ENCODE measurements around the gene ARMC10. TPM values are rescaled to one million over a fixed set of nuclear protein-coding genes. Genes with fewer than 3 reads are reported as not detected.
A peak's percentile ranks its signal among the peaks of the same experiment; 100 is the strongest.
"Not testable (repeated sequence)": the region's sequence is repeated elsewhere in the genome, so short reads cannot be mapped to it uniquely, and the experiment has no call there.

The ARMC10 gene
- total and polyA plus RNA-seq, 9 of the 15 experiments (the other 6 are each of a cell fraction or from before 2014, with no cell fraction given): 17.0 to 113 (median 72.6) TPM

DNA sequence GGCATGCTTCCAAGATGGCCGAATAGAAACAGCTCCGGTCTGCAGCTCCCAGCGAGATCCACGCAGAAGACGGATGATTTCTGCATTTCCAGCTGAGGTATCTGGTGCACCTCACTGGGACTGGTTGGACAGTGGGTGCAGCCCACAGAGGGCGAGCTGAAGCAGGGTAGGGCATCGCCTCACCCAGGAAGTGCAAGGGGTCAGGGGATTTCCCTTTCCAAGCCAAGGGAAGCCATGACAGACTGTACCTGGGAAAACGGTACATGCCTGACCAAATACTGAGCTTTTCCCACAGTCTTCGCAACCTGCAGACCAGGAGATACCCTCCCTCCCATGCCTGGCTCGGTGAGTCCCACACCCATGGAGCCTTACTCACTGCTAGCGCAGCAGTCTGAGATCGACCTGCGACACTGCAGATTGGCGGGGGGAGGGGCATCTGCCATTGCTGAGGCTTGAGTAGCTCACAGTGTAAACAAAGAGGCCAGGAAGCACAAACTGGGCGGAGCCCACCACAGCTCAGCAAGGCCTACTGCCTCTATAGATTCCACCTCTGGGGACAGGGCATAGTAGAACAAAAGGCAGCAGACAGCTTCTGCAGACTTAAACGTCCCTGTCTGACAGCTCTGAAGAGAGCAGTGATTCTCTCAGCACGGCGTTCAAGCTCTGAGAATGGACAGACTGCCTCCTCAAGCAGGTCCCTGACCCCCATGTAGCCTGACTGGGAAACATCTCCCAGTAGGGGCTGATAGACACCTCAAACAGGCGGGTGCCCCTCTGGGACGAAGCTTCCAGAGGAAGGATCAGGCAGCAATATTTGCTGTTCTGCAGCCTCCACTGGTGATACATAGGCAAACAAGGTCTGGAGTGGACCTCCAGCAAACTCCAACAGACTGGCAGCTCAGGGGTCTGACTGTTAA is 36.9 kb upstream of the ARMC10 start (continued):
- TF ChIP-seq NR4A1 (CRISPR knock-in tag; IDR thresholded peaks at IDR 0.05); NR2C2 (CRISPR knock-in tag; IDR thresholded peaks at IDR 0.05); ATF1 (CRISPR knock-in tag; IDR thresholded peaks at IDR 0.05); FOXM1 (IDR thresholded peaks at IDR 0.05; ENCODE audit: low read depth): not testable (repeated sequence)
- TF ChIP-seq NR4A1 (tag; IDR thresholded peaks at IDR 0.05) (peak; percentile 87), NR2C2 (tag; IDR thresholded peaks at IDR 0.05) (peak; percentile 73), POLR2B (IDR thresholded peaks at IDR 0.05; ENCODE audit: low read depth, partially characterized antibody) (peak; percentile 85), HDAC2 (IDR thresholded peaks at IDR 0.05) (peak; percentile 49), EP400 (IDR thresholded peaks at IDR 0.05) (peak; percentile 86), RAD21 (CRISPR knock-in tag; conservative IDR thresholded peaks at IDR 0.05 in 1 of 2, IDR thresholded peaks at IDR 0.05 in 1 of 2) (peak in 1 of 2 experiments; percentile 23; a peak in 2 of 4 replicates), GATA2 (CRISPR knock-in tag; IDR thresholded peaks at IDR 0.05) (peak; percentile 48; the same call in 1 of the 2 replicates), FOSL1 (tag; conservative IDR thresholded peaks at IDR 0.05) (0 out of 2 replicates have a peak, but pooled peaks have one; percentile 18), ATF1 (tag; IDR thresholded peaks at IDR 0.05) (peak; percentile 77), POLR2G (IDR thresholded peaks at IDR 0.05; ENCODE audit: low read depth, low read length) (peak; percentile 70), RCOR1 (IDR thresholded peaks at IDR 0.05; ENCODE audit: borderline replicate concordance in 1 of 2, low read depth in 2 of 2, low read length in 2 of 2) (peak in 1 of 2 experiments; percentile 60; a peak in 1 of 4 replicates), NRF1 (conservative IDR thresholded peaks at IDR 0.05 in 1 of 2, IDR thresholded peaks at IDR 0.05 in 1 of 2) (peak; percentile 77 to 82), FOXM1 (CRISPR knock-in tag; IDR thresholded peaks at IDR 0.05; ENCODE audit: low read depth) (peak; percentile 54; the same call in 1 of the 2 replicates), DPF2 (IDR thresholded peaks at IDR 0.05) (peak; percentile 82)
- TF ChIP-seq, protein P1, sequence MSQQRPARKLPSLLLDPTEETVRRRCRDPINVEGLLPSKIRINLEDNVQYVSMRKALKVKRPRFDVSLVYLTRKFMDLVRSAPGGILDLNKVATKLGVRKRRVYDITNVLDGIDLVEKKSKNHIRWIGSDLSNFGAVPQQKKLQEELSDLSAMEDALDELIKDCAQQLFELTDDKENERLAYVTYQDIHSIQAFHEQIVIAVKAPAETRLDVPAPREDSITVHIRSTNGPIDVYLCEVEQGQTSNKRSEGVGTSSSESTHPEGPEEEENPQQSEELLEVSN (IDR thresholded peaks at IDR 0.05; ENCODE audit: borderline replicate concordance in 1 of 2, extremely low read depth in 1 of 2, insufficient read depth in 1 of 2, insufficient read length in 1 of 2, low read depth in 1 of 2, low read length in 1 of 2, poor library complexity in 1 of 2, severe bottlenecking in 1 of 2): peak in 1 of 2 experiments; percentile 44
- TF ChIP-seq, protein P2, sequence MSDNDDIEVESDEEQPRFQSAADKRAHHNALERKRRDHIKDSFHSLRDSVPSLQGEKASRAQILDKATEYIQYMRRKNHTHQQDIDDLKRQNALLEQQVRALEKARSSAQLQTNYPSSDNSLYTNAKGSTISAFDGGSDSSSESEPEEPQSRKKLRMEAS (CRISPR knock-in tag; IDR thresholded peaks at IDR 0.05): peak; percentile 5; the same call in 1 of the 2 replicates
- TF ChIP-seq, protein P3, sequence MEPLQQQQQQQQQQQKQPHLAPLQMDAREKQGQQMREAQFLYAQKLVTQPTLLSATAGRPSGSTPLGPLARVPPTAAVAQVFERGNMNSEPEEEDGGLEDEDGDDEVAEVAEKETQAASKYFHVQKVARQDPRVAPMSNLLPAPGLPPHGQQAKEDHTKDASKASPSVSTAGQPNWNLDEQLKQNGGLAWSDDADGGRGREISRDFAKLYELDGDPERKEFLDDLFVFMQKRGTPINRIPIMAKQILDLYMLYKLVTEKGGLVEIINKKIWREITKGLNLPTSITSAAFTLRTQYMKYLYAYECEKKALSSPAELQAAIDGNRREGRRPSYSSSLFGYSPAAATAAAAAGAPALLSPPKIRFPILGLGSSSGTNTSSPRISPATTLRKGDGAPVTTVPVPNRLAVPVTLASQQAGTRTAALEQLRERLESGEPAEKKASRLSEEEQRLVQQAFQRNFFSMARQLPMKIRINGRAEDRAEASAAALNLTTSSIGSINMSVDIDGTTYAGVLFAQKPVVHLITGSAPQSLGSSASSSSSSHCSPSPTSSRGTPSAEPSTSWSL (CRISPR knock-in tag; IDR thresholded peaks at IDR 0.05; ENCODE audit: borderline replicate concordance): 0 out of 2 replicates have a peak, but pooled peaks have one; percentile 62
- TF ChIP-seq, protein P4, sequence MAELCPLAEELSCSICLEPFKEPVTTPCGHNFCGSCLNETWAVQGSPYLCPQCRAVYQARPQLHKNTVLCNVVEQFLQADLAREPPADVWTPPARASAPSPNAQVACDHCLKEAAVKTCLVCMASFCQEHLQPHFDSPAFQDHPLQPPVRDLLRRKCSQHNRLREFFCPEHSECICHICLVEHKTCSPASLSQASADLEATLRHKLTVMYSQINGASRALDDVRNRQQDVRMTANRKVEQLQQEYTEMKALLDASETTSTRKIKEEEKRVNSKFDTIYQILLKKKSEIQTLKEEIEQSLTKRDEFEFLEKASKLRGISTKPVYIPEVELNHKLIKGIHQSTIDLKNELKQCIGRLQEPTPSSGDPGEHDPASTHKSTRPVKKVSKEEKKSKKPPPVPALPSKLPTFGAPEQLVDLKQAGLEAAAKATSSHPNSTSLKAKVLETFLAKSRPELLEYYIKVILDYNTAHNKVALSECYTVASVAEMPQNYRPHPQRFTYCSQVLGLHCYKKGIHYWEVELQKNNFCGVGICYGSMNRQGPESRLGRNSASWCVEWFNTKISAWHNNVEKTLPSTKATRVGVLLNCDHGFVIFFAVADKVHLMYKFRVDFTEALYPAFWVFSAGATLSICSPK (IDR thresholded peaks at IDR 0.05; ENCODE audit: borderline replicate concordance): peak; percentile 85; the same call in 1 of the 2 replicates

Measured in K562 (cell line).